ENCODE data around the gene OSM.

- TF ChIP-seq CTCF (conservative IDR thresholded peaks at IDR 0.05; ENCODE audit: low read depth in 2 of 2) (no peak), POLR2AphosphoS5 (IDR thresholded peaks at IDR 0.05; ENCODE audit: low read depth) (no peak), EZH2 (IDR thresholded peaks at IDR 0.05; ENCODE audit: low read depth, unreplicated experiment) (no peak), ETS1 (IDR thresholded peaks at IDR 0.05) (no peak), CREB1 (CRISPR knock-in tag; IDR thresholded peaks at IDR 0.05; ENCODE audit: low read depth) (no peak), EZH2phosphoT487 (IDR thresholded peaks at IDR 0.05; ENCODE audit: unreplicated experiment) (no peak)
These were observed 29.8 kb downstream of the OSM start for GRCh38 chr22:30236875-30237274.

Measured in GM23338 (cell line).